A549 (cell line): ENCODE data around the gene TRAPPC5.

Experiments
- NR3C1 ChIP-seq: fragments of >200 bp; sonication (Bioruptor Twin); formaldehyde crosslinking; IDR thresholded peaks from 3 replicates; pipeline ENCODE4 v1.6.1; 2017
- POLR2AphosphoS2 ChIP-seq: conservative IDR thresholded peaks from 2 replicates; pipeline ENCODE4 v1.6.1; 2012; ENCODE audit warnings: low read length, improper control_type of control experiment, inconsistent platforms
- TP53 ChIP-seq: fragments of 250-450 bp; sonication (Bioruptor Pico); IDR thresholded peaks from 2 replicates; pipeline ENCODE4 v1.5.0; 2021; ENCODE audit warnings: mild to moderate bottlenecking, moderate library complexity
- TF ChIP-seq, protein P1 (sequence below): fragments of >200 bp; sonication (Bioruptor Twin); formaldehyde crosslinking; IDR thresholded peaks from 3 replicates; pipeline ENCODE4 v1.5.1; 2016

DNA sequence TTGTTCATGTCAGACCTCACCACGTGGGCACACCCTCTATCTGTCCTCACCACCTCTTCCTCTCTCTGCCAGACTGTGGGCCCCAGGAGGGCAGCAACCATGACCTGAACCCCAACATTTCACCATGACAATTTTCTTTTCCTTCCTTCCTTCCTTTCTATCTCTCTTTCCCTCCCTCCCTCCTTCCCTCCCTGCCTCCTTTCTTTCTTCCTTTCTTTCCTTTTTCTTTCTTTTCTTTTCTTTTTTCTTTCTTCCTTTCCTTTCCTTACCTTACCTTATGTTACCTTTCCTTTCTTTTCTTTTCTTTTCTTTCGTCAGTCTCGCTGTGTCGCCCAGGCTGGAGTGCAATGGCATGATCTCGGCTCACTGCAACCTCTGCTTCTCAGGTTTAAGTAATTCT, 30.0 kb downstream of the TRAPPC5 start:
- TF ChIP-seq NR3C1 (no peak), TP53 (CRISPR knock-in tag) (no peak), POLR2AphosphoS2 (no peak)
- TF ChIP-seq, protein P1, sequence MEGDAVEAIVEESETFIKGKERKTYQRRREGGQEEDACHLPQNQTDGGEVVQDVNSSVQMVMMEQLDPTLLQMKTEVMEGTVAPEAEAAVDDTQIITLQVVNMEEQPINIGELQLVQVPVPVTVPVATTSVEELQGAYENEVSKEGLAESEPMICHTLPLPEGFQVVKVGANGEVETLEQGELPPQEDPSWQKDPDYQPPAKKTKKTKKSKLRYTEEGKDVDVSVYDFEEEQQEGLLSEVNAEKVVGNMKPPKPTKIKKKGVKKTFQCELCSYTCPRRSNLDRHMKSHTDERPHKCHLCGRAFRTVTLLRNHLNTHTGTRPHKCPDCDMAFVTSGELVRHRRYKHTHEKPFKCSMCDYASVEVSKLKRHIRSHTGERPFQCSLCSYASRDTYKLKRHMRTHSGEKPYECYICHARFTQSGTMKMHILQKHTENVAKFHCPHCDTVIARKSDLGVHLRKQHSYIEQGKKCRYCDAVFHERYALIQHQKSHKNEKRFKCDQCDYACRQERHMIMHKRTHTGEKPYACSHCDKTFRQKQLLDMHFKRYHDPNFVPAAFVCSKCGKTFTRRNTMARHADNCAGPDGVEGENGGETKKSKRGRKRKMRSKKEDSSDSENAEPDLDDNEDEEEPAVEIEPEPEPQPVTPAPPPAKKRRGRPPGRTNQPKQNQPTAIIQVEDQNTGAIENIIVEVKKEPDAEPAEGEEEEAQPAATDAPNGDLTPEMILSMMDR, result no peak
